Hematopoietic multipotent progenitor cell treated with erythropoietin and hydrocortisone succinate and interleukin-3 and kit ligand, for 17 days (in vitro differentiated cells): ENCODE measurements around the gene UAP1L1.

Source experiments
- DNase-seq: peaks from one replicate; pipeline ENCODE4 v3.0.0-alpha.2; 2015; ENCODE audit warnings: low spot score

UAP1L1 gene

GRCh38 chr9:137099231-137099630, 21.9 kb downstream of the UAP1L1 start:
- DNase-seq: no peak

DNA sequence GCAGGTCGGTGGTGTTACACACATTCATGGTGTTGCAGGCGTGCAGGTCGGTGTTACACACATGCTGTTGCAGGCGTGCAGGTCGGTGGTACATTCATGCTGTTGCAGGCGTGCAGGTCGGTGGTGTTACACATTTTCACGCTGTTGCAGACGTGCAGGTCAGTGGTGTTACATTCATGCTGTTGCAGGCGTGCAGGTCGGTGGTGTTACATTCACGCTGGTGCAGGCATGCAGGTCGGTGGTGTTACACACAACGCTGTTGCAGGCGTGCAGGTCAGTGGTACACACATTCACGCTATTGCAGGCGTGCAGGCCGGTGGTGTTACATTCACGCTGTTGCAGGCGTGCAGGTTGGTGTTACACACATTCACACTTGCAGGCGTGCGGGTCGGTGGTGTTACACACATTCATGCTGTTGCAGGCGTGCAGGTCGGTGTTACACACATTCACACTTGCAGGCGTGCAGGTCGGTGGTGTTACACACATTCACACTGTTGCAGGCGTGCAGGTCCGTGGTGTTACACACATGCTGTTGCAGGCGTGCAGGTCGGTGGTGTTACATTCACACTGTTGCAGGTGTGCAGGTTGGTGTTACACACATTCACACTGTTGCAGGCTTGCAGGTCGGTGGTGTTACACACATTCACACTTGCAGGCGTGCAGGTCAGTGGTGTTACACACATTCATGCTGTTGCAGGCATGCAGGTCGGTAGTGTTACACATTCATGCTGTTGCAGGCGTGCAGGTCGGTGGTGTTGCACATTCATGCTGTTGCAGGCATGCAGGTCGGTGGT, 26.1 kb downstream of the UAP1L1 start:
- no peak for DNase-seq

DNA sequence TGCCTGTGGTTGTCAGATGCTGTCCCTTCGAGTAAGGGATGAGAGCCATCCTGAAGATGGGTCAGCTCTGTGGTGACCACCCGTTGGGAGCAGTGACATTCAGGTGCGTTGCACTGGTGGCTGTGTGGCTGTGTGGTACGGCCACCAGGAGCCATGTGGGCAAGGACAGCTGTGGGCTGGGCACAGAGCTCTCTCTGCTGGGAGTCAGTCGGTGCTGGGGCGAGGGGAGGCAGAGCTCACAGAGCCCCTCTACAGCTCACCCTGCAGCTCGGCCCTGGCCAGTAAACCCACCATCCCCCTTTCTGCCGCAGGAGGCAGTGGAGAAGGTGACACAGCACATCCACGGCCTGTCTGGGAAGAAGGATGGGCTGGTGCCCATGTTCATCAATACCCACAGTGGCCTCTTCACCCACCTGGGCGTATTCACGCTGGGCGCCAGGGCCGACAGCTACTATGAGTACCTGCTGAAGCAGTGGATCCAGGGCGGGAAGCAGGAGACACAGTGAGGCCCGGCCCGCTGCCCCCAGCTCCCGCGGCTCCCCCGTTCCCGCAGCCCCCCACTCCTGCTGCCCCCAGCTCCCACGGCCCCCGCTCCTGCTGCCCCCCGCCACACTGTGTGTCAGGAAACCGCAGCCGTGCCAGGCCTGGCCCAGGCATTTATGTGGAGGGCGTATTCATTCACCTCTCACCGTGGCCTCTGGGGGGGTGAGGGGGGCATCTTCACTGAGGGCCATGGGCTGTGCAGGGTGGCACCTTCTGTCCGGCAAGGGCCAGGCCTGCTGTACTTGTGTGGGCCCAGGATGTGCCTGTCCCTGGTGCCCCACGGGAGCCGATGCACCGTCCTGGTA, 28.7 kb downstream of the UAP1L1 start:
- DNase-seq: no peak

DNA sequence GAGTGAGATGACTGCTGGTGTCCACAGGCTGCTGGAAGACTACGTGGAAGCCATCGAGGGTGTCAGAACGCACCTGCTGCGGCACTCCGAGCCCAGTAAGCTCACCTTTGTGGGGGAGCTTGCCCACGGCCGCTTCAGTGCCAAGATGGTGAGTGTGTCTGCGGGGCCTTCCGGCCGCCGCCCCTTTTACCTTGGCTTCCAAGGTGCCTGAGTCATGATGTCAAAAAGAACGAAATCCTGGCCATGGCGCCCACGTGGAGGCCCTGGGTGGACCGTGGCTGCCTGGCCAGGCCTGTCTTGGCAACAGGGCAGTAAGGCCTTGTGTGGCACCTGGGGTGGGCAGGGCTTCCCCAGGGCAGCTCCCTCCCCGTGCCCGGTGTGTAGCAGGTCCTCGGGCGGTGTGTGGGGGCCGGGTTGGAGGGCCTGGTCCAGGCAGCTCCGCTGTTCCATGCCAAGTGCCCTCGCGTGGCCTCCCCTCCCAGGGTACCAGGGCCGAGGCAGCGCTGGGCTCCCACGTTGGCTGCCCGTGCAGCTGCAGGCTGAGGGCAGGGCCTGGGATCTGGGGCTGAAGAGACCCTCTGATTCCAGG, 29.4 kb downstream of the UAP1L1 start:
- no peak for DNase-seq

DNA sequence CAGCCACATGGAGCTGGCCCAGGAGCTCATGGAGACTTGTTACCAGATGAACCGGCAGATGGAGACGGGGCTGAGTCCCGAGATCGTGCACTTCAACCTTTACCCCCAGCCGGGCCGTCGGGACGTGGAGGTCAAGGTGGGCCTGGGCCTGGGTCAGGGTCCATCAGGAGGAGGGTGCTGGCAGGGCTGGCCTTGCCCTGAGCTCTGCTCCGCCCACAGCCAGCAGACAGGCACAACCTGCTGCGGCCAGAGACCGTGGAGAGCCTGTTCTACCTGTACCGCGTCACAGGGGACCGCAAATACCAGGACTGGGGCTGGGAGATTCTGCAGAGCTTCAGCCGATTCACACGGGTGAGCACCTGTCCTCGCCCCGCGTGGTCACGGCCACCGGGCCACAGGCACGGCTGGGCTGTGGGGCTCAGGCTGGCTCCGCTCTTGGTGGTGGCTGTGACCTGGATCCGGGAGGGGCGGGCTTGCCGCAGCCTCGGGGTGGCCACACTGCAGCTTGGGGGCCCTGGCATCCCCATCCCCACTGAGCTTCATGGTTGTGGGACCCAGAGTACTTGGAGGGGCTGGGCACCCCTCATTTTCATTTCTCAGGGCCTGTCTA, 30.1 kb downstream of the UAP1L1 start:
- DNase-seq: no peak

DNA sequence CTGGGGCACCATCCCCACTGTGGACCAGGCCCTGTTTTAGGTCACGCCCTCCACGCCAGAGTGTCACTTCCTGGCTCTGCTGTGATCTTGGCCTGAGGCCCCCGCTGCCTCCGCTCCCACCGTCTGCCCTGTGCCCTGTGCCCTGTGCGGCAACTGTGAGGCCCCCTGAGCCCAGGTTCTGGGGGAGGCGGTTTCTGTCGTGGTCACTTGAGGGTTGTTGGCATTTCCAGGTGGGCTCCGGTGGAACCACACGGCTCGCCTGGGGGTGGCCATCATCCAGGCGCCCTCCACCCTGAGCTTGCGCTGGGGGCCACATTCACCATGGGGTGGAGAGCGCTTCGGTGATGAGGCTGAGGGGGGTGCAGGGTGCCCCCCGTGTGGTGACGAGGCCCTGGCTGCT, 30.7 kb downstream of the UAP1L1 start:
- DNase-seq: no peak

GRCh38 chr9:137108608-137109249, 31.4 kb downstream of the UAP1L1 start:
- DNase-seq: no peak

- no peak for DNase-seq
Measured at GRCh38 chr9:137109250-137110146, 32.2 kb downstream of the UAP1L1 start.

DNA sequence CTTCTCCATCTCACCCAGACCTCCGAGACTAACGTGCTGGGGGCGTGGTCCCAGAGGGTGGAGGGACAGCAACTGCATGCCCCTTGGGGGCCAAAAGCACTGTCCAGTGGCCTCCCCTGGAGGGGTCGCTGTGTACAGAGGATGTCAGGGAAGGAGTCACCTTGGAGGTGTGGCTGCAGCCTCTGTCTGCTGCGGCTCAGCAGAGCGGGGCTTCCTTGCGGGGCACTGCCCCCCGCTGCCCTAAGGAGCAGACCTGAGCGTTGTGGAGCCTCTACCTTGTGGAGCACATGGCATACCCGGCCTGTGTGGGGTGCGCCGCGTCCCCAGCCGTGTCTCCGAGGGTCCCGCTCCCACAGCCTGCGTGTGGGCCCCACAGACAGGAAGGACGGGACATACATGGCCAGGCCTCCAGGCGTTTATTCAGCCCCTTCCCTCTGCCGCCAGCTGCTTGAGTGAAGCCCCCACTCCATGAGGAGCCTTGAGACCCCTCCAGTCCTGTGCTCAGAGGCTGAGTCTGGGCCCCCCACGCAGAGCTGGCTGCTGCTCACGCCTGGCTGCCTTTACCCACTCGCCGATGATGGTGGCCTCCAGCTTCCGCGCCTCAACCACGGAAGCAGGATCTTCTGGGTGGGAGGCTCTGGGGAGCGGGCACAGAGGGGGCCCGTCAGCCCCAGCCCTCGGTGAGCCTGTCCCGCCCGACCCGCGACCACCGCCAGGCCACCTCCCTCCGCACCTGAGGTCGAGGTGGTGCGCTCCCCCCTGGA, 33.0 kb downstream of the UAP1L1 start:
- no peak for DNase-seq

- no peak for DNase-seq
Measured at GRCh38 chr9:137110911-137111787, 33.8 kb downstream of the UAP1L1 start.

DNA sequence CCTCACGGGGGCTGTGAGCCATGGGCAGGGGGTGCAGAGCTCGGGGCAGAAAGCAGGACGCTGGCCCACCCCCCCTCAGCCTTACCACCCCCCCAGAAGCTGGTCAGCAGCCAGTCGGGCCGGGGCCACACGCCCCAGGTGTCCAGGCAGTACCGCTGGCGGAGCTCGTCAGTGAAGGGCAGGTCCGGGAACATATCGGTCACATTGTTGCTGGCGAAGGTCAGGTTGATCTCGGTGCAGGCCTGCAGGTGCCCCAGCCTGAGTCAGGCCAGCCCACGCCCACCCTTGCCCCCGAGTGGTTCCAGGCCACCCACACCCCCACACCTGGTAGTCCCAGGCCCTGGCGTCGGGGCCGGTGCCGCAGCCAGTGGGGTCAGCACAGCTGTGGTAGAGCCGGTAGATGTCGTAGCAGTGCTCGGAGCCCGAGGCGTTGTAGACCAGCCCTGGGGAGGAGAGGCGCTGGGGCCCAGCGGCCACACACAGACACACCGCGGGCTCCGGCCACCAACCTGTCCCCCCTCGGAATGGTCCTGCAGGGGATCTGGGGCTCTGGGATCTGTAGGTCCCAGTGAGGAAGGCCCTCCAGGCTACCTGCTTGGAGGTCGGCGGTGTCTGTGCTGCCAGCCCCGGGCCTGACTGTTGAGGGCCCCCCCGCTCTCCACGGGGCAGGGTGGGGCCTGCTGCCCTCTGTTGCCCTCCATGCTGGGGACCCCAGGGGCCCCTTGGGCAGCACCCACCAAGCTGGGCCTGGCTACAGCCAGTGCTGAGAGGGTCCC, 34.7 kb downstream of the UAP1L1 start:
- no peak for DNase-seq

DNA sequence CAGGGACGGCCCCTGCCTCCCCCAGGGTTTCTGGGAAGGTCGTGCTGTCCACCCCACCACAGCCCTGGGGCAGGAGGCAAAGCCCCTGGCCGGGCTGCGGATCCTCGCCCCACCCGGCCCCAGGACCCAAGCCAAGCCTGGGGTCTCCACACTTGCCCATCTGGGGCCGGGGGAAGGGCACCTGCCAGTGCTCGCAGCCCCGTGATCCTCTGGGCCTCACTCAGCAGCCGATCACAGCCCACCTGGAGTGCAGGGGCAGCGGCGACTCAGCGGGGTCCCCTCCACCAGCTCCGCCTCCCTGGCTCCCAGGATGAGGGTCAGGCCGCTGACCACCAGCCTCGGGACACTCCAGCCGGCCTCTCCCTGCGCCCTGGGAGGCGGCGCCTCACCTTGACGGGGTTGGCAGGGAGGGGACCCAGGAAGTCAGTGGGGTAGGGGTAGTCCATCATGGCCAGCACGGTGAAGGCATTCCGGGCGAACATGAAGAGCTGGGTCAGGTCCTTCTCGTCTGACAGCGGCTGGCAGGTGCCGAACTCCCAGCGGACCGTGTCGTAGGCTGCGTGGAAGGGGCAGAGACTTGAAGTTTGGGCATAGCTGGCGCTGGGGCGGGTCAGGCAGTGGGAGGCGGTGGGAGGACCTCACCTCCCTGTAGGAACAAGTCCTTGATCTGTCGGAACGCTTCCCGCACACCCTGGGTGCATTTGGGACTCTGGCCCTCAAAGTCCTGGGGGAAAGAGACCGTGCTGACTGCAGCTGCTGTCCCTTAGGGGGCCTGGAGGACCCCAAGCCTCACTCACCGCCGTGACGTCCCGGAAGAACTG, 35.5 kb downstream of the UAP1L1 start:
- no peak for DNase-seq

GRCh38 chr9:137113385-137114159, 36.3 kb downstream of the UAP1L1 start:
- DNase-seq: no peak

DNA sequence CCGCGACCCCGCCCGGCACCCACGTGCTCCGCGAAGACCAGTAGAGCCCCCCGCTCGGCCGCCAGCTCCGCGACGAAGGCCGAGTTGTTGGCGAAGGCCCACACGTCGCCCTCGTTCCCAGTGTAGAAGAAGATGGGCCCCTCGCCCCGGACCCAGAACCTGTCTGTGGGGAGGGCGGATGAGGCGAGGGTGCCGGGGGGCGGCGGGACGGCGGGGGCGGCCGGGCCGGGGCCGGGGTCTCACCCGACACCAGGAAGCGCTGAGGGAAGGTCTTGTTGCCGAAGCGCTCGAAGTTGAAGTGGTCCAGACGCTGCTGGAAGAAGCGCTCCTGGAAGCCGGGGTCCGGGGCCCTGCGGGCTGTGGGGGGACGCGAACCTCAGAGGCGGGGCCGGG, 36.9 kb downstream of the UAP1L1 start:
- DNase-seq: peak; percentile 19

DNA sequence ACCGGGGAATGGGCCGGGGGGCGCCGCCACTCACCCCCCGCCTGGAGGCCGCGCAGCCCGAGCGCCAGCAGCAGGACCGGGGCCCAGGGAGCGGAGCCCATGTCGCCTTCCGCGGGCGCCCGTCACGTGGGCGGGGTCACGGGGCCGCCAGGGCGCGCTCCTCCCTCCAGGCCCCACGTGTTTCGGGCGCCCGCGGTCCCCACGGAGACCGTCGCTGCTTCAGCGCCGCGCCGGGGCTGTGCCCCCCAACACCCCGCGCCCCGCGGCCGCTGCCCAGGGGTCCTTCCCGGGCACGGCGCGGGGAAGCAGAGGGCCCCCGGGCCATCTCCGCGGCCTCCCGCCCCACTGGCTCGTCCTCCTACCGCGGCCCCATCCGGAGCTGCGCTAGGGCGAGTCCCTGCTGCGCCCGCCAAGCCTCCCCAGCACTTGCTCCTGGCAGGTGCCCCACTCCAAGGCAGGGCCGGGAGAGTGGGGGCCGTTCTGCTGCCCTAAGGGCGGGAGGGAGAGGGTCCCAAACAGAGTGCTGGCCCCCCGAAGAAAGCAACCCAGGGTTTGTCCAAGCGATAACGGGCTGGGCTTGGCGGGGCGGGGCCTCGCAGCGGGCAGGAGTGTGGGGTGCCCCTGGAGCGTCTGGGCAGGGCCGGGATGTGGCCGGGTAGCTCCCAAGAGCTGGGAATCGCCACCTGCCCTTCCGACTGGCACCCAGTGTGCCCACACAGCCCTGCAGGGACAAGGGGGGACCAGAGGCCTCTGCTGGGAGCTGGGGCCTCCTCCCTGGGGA, 37.5 kb downstream of the UAP1L1 start, which contains the start of gene DPP7:
DPP7 (minus strand) TSS at position 121 of the 781 bp plus-strand sequence; CDS start at position 101, 20 bp downstream.
- DNase-seq: peak; percentile 69
